HG03575 (cell line): ENCODE data around the gene GARNL3.

Source experiments
- ATAC-seq: cut with Tn5 transposase; IDR thresholded peaks from one replicate; pipeline ENCODE4 v1.9.1; 2021; ENCODE audit not compliant: unreplicated experiment, insufficient number of reproducible peaks, low FRiP score; ENCODE audit errors: extremely low read depth

The GARNL3 gene

GRCh38 chr9:127264462-127265219, at the start of gene GARNL3:
Gene GARNL3, plus strand, starts transcription at chr9:127264774. Its CDS starts 104 bp downstream, at chr9:127264878.
- ATAC-seq: no peak

- ATAC-seq: no peak
These were observed 49.0 kb upstream of the GARNL3 start for GRCh38 chr9:127215268-127216209.

GRCh38 chr9:127216210-127216887, 48.2 kb upstream of the GARNL3 start:
- no peak for ATAC-seq

GRCh38 chr9:127216888-127217217, 47.7 kb upstream of the GARNL3 start:
- no peak for ATAC-seq

GRCh38 chr9:127218818-127219217, 45.8 kb upstream of the GARNL3 start:
- ATAC-seq: no peak

GRCh38 chr9:127219520-127219919, 45.1 kb upstream of the GARNL3 start:
- ATAC-seq: no peak

- no peak for ATAC-seq
These were observed 42.9 kb upstream of the GARNL3 start for GRCh38 chr9:127221695-127222094.

GRCh38 chr9:127222388-127223095, 42.0 kb upstream of the GARNL3 start:
- no peak for ATAC-seq

GRCh38 chr9:127223266-127223665, 41.3 kb upstream of the GARNL3 start:
- no peak for ATAC-seq

- ATAC-seq: no peak
These were observed 40.8 kb upstream of the GARNL3 start for GRCh38 chr9:127223810-127224177.

GRCh38 chr9:127224178-127224882, 40.2 kb upstream of the GARNL3 start:
- ATAC-seq: peak; percentile 42

- ATAC-seq: no peak
These were observed 39.5 kb upstream of the GARNL3 start for GRCh38 chr9:127224883-127225739.

- no peak for ATAC-seq
These were observed 38.6 kb upstream of the GARNL3 start for GRCh38 chr9:127225801-127226625.

- no peak for ATAC-seq
These were observed 34.7 kb upstream of the GARNL3 start for GRCh38 chr9:127229691-127230417.

- ATAC-seq: no peak
These were observed 32.9 kb upstream of the GARNL3 start for GRCh38 chr9:127231666-127232065.

GRCh38 chr9:127232833-127233549, 31.6 kb upstream of the GARNL3 start:
- no peak for ATAC-seq
